Endothelial cell of umbilical vein (primary cell): Measurements from ENCODE around the gene SSTR3.

Source experiments
- CTCF ChIP-seq, 2 donors: IDR thresholded peaks; 1 replicate in 1 of 2; 2 replicates in 1 of 2; pipeline ENCODE4 v1.5.1; 2011; ENCODE audit warnings: low read length in 2 of 2, mild to moderate bottlenecking in 2 of 2, moderate library complexity in 2 of 2, control low read depth in 1 of 2, inconsistent platforms in 1 of 2, low read depth in 1 of 2; ENCODE audit not compliant: insufficient read depth in 1 of 2; ENCODE audit errors: extremely low read depth in 1 of 2
- EZH2 ChIP-seq: IDR thresholded peaks from 2 replicates; pipeline ENCODE4 v1.6.1; 2012; ENCODE audit warnings: borderline replicate concordance, low read depth, mild to moderate bottlenecking, moderate library complexity, low read length, inconsistent platforms; ENCODE audit not compliant: severe bottlenecking
- FOS ChIP-seq: IDR thresholded peaks from 2 replicates; pipeline ENCODE4 v1.6.1; 2011; ENCODE audit warnings: mild to moderate bottlenecking, low read length, moderate library complexity, borderline replicate concordance; ENCODE audit not compliant: insufficient read depth
- GATA2 ChIP-seq: IDR thresholded peaks from 2 replicates; pipeline ENCODE4 v1.7.0; 2011; ENCODE audit warnings: low read depth, mild to moderate bottlenecking, moderate library complexity, mixed read lengths, low read length; ENCODE audit not compliant: insufficient read length, insufficient read depth
- MAX ChIP-seq: IDR thresholded peaks from 2 replicates; pipeline ENCODE4 v1.6.1; 2011; ENCODE audit not compliant: insufficient read depth, insufficient read length
- POLR2A ChIP-seq: IDR thresholded peaks from 2 replicates; pipeline ENCODE4 v1.6.1; 2012; ENCODE audit warnings: low read depth, mild to moderate bottlenecking, control low read depth, low read length
- POLR2AphosphoS5 ChIP-seq: IDR thresholded peaks from 2 replicates; pipeline ENCODE4 v1.6.1; 2012; ENCODE audit warnings: low read depth, mild to moderate bottlenecking, control low read depth, low read length, moderate library complexity; ENCODE audit not compliant: insufficient read depth

GRCh38 chr22:37171662-37172061 lies 40.6 kb downstream of the SSTR3 start:
- TF ChIP-seq POLR2A (no peak), CTCF (IDR thresholded peaks at IDR 0.05; ENCODE audit: extremely low read depth in 1 of 2, insufficient read depth in 1 of 2, low read depth in 1 of 2, low read length in 2 of 2) (no peak), FOS (no peak), EZH2 (no peak), POLR2AphosphoS5 (no peak), MAX (no peak), GATA2 (no peak)
